ENCODE results near the gene NDUFS2.
"Not testable (repeated sequence)": the region's sequence is repeated elsewhere in the genome, so short reads cannot be mapped to it uniquely, and the experiment has no call there.

NDUFS2 gene

DNA sequence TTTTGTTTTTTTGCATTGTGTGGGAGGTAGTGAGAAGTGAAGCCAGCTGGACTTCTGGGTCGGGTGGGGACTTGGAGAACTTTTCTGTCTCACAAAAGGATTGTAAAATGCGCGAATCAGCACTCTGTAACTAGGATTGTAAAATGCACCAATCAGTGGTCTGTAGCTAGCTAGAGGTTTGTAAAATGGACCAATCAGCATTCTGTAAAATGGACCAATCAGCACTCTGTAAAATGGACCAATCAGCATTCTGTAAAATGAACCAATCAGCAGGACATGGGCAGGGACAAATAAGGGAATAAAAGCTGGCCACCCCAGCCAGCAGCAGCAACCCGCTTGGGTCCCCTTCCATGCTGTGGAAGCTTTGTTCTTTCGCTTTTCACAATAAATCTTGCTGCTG lies 47.9 kb downstream of the NDUFS2 start:
- not testable (repeated sequence) for DNase-seq (ENCODE audit: low read depth in 2 of 2)

- no peak for DNase-seq (ENCODE audit: low read depth in 2 of 2)
Observed at GRCh38 chr1:161250829-161251228, 48.7 kb downstream of the NDUFS2 start.

- DNase-seq (ENCODE audit: low read depth in 2 of 2): no peak
Observed at GRCh38 chr1:161251579-161251978, 49.4 kb downstream of the NDUFS2 start.

- not testable (repeated sequence) for DNase-seq (ENCODE audit: low read depth in 2 of 2)
Observed at GRCh38 chr1:161255302-161255701, 53.1 kb downstream of the NDUFS2 start.

- DNase-seq (ENCODE audit: low read depth in 2 of 2): not testable (repeated sequence)
Observed at GRCh38 chr1:161255955-161256520, 53.9 kb downstream of the NDUFS2 start.

- DNase-seq (ENCODE audit: low read depth in 2 of 2): not testable (repeated sequence)
Observed at GRCh38 chr1:161257109-161257508, 54.9 kb downstream of the NDUFS2 start.

GRCh38 chr1:161258439-161259344 lies 56.5 kb downstream of the NDUFS2 start, which contains the start of gene PCP4L1:
Gene PCP4L1 (plus strand): TSS chr1:161258745. CDS start chr1:161258975, 230 bp downstream.
- peak in 1 of 2 donors; percentile 8 for DNase-seq (ENCODE audit: low read depth in 2 of 2)

DNA sequence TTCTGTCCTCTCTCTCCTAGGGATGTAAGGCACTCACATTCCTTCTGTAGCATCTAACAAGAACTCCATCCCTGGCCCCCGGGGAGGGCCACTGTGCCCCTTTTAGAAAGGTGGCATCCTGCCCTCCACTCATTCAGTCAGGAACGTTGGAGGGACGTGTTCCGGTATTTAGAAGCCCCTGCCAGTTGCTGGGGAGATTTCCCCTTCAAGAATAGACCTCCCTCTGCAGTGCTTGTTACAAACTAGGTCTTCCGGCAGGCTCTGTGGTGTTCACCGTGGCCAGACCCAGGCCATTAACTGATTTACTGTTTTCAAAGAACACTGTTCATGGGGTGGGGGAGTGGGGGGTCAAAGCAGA lies 57.2 kb downstream of the NDUFS2 start:
- no peak for DNase-seq (ENCODE audit: low read depth in 2 of 2)

DNA sequence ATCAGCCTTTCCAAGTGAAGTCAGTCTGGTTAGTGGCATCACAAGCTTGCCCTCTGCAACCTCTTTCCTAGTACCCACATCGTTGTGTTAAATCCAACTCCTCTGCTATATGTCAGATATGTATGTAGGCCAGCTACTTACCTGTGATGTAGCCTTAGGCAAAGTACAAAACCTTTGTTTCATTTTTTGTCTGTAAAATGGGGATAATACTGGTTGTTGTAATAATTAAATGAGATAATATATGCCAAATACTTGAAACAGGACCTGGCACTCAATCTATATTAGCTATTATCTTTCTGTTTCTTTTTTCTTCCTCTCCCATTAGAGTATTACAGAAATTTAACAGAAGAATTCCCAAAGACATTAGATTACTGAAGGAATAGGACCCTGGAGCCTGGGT lies 57.6 kb downstream of the NDUFS2 start:
- no peak for DNase-seq (ENCODE audit: low read depth in 2 of 2)

- no peak for DNase-seq (ENCODE audit: low read depth in 2 of 2)
Observed at GRCh38 chr1:161260376-161261260, 58.5 kb downstream of the NDUFS2 start.

GRCh38 chr1:161261261-161262235 lies 59.4 kb downstream of the NDUFS2 start:
- DNase-seq (ENCODE audit: low read depth in 2 of 2): no peak
